Heart right ventricle (tissue), 16 donors: ENCODE data around the gene MAP3K20. TPM values are rescaled to one million over a fixed set of nuclear protein-coding genes. Genes with fewer than 3 reads are reported as not detected.
A peak's percentile ranks its signal among the peaks of the same experiment; 100 is the strongest.
"Not testable (repeated sequence)": the region's sequence is repeated elsewhere in the genome, so short reads cannot be mapped to it uniquely, and the experiment has no call there.

Source experiments
- ATAC-seq, 8 donors: fragments of 200-7000 bp; cut with Tn5 transposase; one replicate each; pipeline ENCODE4 v1.9.1; 2020; ENCODE audit warnings: mild to moderate bottlenecking in 8 of 8, moderate library complexity in 8 of 8, moderate number of reproducible peaks in 1 of 8
- DNase-seq, 2 donors: peaks; one replicate each; pipeline ENCODE4 v3.0.0-alpha.2; 2020
- H3K27ac ChIP-seq, 10 donors: fragments of 200-600 bp; sonication (generic) in 2 of 10; one replicate each; pipeline versions ENCODE4 v1.5.0 to v1.8.0; 2020 to 2022; ENCODE audit warnings: mild to moderate bottlenecking in 3 of 10
- H3K27me3 ChIP-seq, 7 donors: fragments of 200-600 bp; one replicate each; pipeline ENCODE4 v1.8.0; 2021 to 2022; ENCODE audit warnings: mild to moderate bottlenecking in 2 of 7
- H3K36me3 ChIP-seq, 9 donors: fragments of 200-600 bp; sonication (generic) in 1 of 9; one replicate each; pipeline versions ENCODE4 v1.5.0 to v1.8.0; 2020 to 2022; ENCODE audit warnings: mild to moderate bottlenecking in 2 of 9
- H3K4me1 ChIP-seq, 9 donors: fragments of 200-600 bp; sonication (generic) in 1 of 9; one replicate each; pipeline versions ENCODE4 v1.5.0 to v1.8.0; 2020 to 2022; ENCODE audit warnings: mild to moderate bottlenecking in 4 of 9
- H3K4me3 ChIP-seq, 10 donors: fragments of 200-600 bp; sonication (generic) in 2 of 10; one replicate each; pipeline versions ENCODE4 v1.5.0 to v1.8.0; 2020 to 2022; ENCODE audit warnings: mild to moderate bottlenecking in 7 of 10, moderate library complexity in 2 of 10
- H3K9me3 ChIP-seq, 11 donors: fragments of 200-600 bp in 10 of 11; sonication (generic) in 2 of 11; one replicate each; pipeline versions ENCODE4 v1.5.0 to v1.8.0; 2013 to 2022; ENCODE audit warnings: mild to moderate bottlenecking in 2 of 11, control low read depth in 1 of 11, moderate library complexity in 1 of 11
- WGBS, 2 donors: extraction: QIAGEN DNeasy Blood & Tissue Kit; methylation state at CpG; one replicate each; pipeline ENCODE4 v1.1.7; 2013; ENCODE audit warnings: inconsistent platforms in 1 of 2; 5-methylcytosine and 5-hydroxymethylcytosine counted together
- intact Hi-C, 10 donors: fragments of 100-400 bp; cut with DNase I; formaldehyde crosslinking; loops; one replicate each; pipeline versions ENCODE4 v1.11.1 to v1.14.2; 2022
- polyA plus RNA-seq, 2 donors: library from polyadenylated mRNA; stranded (reverse); fragments of 200-250 nt; gene quantifications; one replicate each; pipeline ENCODE4 v1.2.3, GENCODE V29; 2013
- total RNA-seq, 10 donors: library from RNA; stranded (reverse); fragmentation: NEBNext Ultra II Directional in 3 of 10; extraction: Animal tissue kit (Norgen Biotek cat#: 25700) in 3 of 10; gene quantifications; one replicate each; pipeline versions ENCODE4 v1.2.1 to v1.2.4, GENCODE V29; 2021 to 2023
- TF ChIP-seq, protein P1 (sequence below), 9 donors: fragments of 200-600 bp; sonication (generic) in 2 of 9; IDR thresholded peaks; one replicate each; pipeline versions ENCODE4 v1.5.0 to v1.8.0; 2021 to 2022; ENCODE audit warnings: antibody characterized with exemption in 9 of 9, mild to moderate bottlenecking in 5 of 9, moderate library complexity in 1 of 9
- donor health status: Arrhythmogenic right ventricular cardiomyopathy.
- donor health status: ischemic (EF 13 %, LVEDD 7.1; RV severe dilation, severe dysfunction).
- donor health status: healthy with polysubstance abuse.
- donor health status: DM: no; HTN: yes; CAD: no.
- donor health status: DM: no; HTN: no; CAD: no.
- donor health status: ischemic (EF 25% LVEDD 6.9; RV normal size, moderate dysfunction).
- donor health status: ischemic (EF 25% LVEDD 5.7; RV mildly dilated, moderate dysfunction).
- donor health status: healthy.
- donor health status: DM: yes; HTN: yes; CAD: no.
- donor health status: Ischemic cardiomyopathy.
- donor health status: ischemic (EF 35%, LVEDD 5.7; RV mildly dilated, moderate dysfunction).
- donor health status: nonischemic (EF 11% LVEDD 7.7; RV severe dilation, severe dysfunction).
- donor health status: DM: yes; HTN: yes; CAD: no.
- donor health status: PGD.
- donor health status: ischemic (EF 29% LVEDD 5.4; RV normal size, mild dysfunction).
- donor health status: nonischemic (EF 23%, LVEDD 6.1; RV moderate dilation, normal function).

MAP3K20 gene
- total and polyA plus RNA-seq, 12 donors: 63.2 to 560 (median 420) TPM

DNA sequence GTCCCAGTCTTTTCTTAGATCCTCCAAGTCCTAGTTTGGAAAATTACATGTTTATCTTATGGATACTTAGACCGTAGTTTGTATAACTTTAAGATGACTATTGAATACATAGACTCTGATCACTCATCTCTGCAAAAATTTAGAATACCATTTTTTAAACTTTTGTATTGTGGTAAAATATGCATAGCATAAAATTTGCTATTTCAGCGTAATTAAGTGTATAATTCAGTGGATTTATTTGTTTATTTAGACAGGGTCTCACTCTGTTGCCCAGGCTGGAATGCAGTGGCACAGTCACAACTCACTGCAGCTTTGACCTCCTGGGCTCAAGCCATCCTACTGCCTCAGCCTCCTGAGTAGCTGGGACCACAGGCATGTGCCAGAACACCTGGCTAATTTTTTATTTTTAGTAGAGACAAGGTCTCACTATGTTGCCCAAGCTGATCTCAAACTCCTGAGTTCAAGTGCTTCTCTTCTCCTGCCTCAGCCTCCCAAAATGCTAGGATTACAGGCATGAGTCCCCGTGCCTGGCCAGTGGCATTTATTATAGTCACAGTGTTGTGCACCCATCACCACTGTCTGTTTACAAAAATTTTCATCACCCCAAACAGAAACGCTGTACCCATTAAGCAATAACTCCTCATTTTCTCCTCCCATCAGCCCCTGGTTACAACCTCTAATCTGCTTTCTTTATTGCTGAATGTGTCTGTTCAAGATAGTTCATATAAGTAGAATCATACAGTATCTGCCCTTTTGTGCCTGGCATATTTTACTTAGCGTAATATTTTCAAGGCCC is 90.0 kb downstream of the MAP3K20 start:
- H3K27ac ChIP-seq: no peak overlapping the region
- peaks cover 0 to 17% (median 0%) of the 10 kb centered on the region in 9 donors for H3K36me3 ChIP-seq
- H3K4me3 ChIP-seq: no peak overlapping the region
- H3K4me1 ChIP-seq: peaks cover 4 to 40% (median 27%) of the 10 kb centered on the region in 9 donors
- TF ChIP-seq, protein P1, sequence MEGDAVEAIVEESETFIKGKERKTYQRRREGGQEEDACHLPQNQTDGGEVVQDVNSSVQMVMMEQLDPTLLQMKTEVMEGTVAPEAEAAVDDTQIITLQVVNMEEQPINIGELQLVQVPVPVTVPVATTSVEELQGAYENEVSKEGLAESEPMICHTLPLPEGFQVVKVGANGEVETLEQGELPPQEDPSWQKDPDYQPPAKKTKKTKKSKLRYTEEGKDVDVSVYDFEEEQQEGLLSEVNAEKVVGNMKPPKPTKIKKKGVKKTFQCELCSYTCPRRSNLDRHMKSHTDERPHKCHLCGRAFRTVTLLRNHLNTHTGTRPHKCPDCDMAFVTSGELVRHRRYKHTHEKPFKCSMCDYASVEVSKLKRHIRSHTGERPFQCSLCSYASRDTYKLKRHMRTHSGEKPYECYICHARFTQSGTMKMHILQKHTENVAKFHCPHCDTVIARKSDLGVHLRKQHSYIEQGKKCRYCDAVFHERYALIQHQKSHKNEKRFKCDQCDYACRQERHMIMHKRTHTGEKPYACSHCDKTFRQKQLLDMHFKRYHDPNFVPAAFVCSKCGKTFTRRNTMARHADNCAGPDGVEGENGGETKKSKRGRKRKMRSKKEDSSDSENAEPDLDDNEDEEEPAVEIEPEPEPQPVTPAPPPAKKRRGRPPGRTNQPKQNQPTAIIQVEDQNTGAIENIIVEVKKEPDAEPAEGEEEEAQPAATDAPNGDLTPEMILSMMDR (IDR thresholded peaks at IDR 0.05): no peak
- H3K9me3 ChIP-seq: peaks cover 0 to 10% (median 0%) of the 10 kb centered on the region in 11 donors
- intact Hi-C loops: no loop called here
- ATAC-seq (peak in 1 of 8 donors; percentile 23), DNase-seq (no peak)
- WGBS, 2 donors: 86 to 90% methylated on average over 5 of the region's 5 CpGs
- H3K27me3 ChIP-seq: no peaks in the 10 kb centered on the region

DNA sequence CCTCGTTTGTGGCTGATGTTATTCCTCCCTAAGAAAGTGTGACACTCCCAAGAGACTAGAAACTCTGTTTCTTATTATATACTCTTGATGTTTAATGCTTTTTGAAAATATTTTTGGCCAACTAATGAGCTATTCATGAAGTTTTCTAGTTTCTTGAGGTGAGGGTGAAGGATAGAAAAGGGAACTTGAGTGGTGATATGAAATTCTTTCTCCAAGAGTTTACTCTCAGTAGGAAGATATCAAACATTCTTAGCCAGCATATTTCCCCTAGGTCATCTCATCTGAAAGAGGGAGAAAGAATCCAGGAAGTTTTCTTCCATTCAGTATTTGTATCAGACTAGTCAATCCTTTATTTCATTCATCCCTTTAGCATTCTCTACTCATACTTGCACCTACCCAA is 95.7 kb downstream of the MAP3K20 start:
- TF ChIP-seq, protein P1 (IDR thresholded peaks at IDR 0.05): no peak
- Histone ChIP-seq H3K4me1 (peaks cover 0 to 25% (median 14%) of the 10 kb centered on the region in 9 donors), H3K27me3 (no peaks in the 10 kb centered on the region), H3K4me3 (no peak overlapping the region), H3K9me3 (peaks cover 0 to 6% (median 0%) of the 10 kb centered on the region in 11 donors), H3K27ac (no peak overlapping the region), H3K36me3 (peaks cover 0 to 18% (median 0%) of the 10 kb centered on the region in 9 donors)
- ATAC-seq (no peak), DNase-seq (no peak)
- WGBS, 2 donors: 45 to 58% methylated on average over 1 of the region's 1 CpG
- intact Hi-C loops: no loop called here

DNA sequence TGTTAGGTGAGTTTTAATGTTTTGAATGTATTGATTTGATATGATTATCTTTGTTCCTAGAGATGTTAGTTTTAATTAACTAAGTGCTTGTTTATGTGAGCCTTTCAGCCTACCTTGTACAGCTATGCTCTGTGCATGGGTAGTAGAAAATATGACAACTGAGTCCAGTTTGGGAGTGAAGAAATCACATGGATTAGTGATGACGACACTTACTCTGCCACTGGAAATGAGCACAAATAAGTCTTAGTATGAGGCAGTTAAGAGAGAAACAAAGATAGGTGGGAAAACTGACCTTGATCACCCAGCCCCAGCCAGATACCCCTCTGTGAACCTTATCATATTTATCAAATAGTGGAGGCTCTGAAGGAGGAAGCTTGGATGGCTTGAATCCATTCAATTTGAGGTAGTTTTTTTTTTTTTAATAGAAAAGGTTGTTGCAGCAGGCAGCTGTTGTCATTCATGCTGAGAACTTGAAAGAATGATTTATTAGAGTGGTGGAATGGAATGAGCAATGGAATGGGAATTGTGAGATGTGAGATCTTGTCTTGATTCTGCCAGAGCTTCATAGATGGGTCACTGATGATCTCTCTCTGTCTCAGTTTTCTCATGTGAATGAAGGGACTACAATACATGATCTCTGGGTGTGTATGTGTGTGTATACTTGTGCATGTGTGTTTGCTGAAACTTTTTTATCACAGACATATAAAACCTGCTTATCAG is 96.4 kb downstream of the MAP3K20 start:
- H3K27ac ChIP-seq: peak overlapping the region in 1 of 10 donors; percentile 28
- peaks cover 0 to 18% (median 0%) of the 10 kb centered on the region in 9 donors for H3K36me3 ChIP-seq
- H3K9me3 ChIP-seq: peaks cover 0 to 6% (median 0%) of the 10 kb centered on the region in 11 donors
- 76 to 85% methylated on average over 1 of the region's 1 CpG for WGBS, 2 donors
- TF ChIP-seq, protein P1 (IDR thresholded peaks at IDR 0.05): no peak
- H3K27me3 ChIP-seq: no peaks in the 10 kb centered on the region
- intact Hi-C loops: no loop called here
- peak in 1 of 8 donors; percentile 38 for ATAC-seq
- H3K4me1 ChIP-seq: peaks cover 0 to 23% (median 14%) of the 10 kb centered on the region in 9 donors
- H3K4me3 ChIP-seq: no peak overlapping the region
- no peak for DNase-seq

DNA sequence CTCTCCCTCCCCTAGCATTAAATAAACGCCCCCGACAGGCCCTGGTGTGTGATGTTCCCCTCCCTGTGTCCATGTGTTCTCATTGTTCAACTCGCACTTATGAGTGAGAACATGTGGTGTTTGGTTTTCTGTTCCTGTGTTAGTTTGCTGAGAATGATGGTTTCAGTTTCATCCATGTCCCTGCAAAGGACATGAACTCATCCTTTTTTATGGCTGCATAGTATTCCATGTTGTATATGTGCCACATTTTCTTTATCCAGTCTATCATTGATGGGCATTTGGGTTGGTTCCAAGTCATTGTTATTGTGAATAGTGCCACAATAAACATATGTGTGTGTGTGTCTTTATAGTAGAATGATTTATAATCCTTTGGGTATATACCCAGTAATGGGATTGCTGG is 98.7 kb downstream of the MAP3K20 start:
- H3K27ac ChIP-seq, DNase-seq, intact Hi-C loops: not testable (repeated sequence)

More for the DNA sequence above, 98.7 kb downstream of the MAP3K20 start:
- WGBS, 2 donors: 96 to 98% methylated on average over 3 of the region's 3 CpGs
- H3K4me3 ChIP-seq, H3K9me3 ChIP-seq, H3K27me3 ChIP-seq, ATAC-seq: not testable (repeated sequence)
- H3K36me3 ChIP-seq: peaks cover 0 to 18% (median 0%) of the 10 kb centered on the region in 9 donors
- peaks cover 0 to 16% (median 12%) of the 10 kb centered on the region in 9 donors for H3K4me1 ChIP-seq
